K562 (cell line): Measurements from ENCODE around the gene FMN1. TPM values are rescaled to one million over a fixed set of nuclear protein-coding genes. Genes with fewer than 3 reads are reported as not detected.

Source experiments
- ATAC-seq: fragments of 200-7000 bp; cut with Tn5 transposase; 3 replicates; pipeline ENCODE4 v1.9.1; 2020; ENCODE audit warnings: moderate library complexity
- BruUV-seq: library from RNA; stranded (reverse); fragments of 400-500 nt; replicated peaks from 2 replicates; lab custom pipeline; 2021; lab: Mats Ljungman, UMichigan
- CTCF ChIA-PET: fragments of 300-600 bp; formaldehyde crosslinking; extraction: SDS; loops from one replicate; lab custom pipeline; 2021; ENCODE audit warnings: low intra/inter-chr PET ratio; lab: Yijun Ruan, JAX
- POLR2A ChIA-PET: fragments of 300-600, 350-650 bp; sonication (Branson Sonifier 250); formaldehyde crosslinking; extraction: SDS; loops from one replicate; lab custom pipeline; 2021; ENCODE audit warnings: antibody characterized with exemption, inconsistent platforms; lab: Yijun Ruan, JAX
- DNase-seq, 4 experiments: peaks; one replicate each; pipeline versions ENCODE4 v3.0.0 to v3.0.0-alpha.2; 2011 to 2018; ENCODE audit warnings: low spot score in 3 of 4, mixed read lengths in 3 of 4; ENCODE audit errors: extremely low read depth in 1 of 4
- FAIRE-seq: peaks from 2 replicates; lab custom pipeline; 2011; peaks lifted over from hg19 to GRCh38; lab: Jason Lieb, UNC
- H2AFZ ChIP-seq: 2 replicates; pipeline ENCODE4 v1.6.0; 2011; ENCODE audit warnings: low read depth, low read length, control low read depth, inconsistent platforms
- H3K27ac ChIP-seq: fragments of 200-600 bp; 3 replicates; pipeline ENCODE4 v1.8.0; 2011; ENCODE audit warnings: low read depth, mild to moderate bottlenecking, control low read depth, inconsistent platforms, low read length, moderate library complexity, mixed read lengths; ENCODE audit errors: extremely low read depth
- H3K27me3 ChIP-seq, 2 experiments: fragments of 300-600 bp in 1 of 2; 2 replicates in 1 of 2; 3 replicates in 1 of 2; pipeline versions ENCODE4 v1.6.0 to v1.8.0; 2011; ENCODE audit warnings: inconsistent platforms in 2 of 2, low read length in 2 of 2, mild to moderate bottlenecking in 1 of 2, mixed read lengths in 1 of 2, moderate library complexity in 1 of 2; ENCODE audit not compliant: control insufficient read depth in 2 of 2, insufficient read depth in 2 of 2
- H3K36me3 ChIP-seq: fragments of 300-600 bp; 3 replicates; pipeline ENCODE4 v1.8.0; 2011; ENCODE audit warnings: mild to moderate bottlenecking, low read length, inconsistent platforms; ENCODE audit not compliant: control insufficient read depth, insufficient read depth
- H3K4me1 ChIP-seq, 2 experiments: fragments of 200-600 bp in 1 of 2; replicated peaks in 1 of 2; 2 replicates in 1 of 2; 3 replicates in 1 of 2; pipeline versions ENCODE4 v1.5.1 to v1.8.0; 2011; ENCODE audit warnings: inconsistent platforms in 2 of 2, low read length in 2 of 2, mild to moderate bottlenecking in 1 of 2, mixed read lengths in 1 of 2, moderate library complexity in 1 of 2; ENCODE audit not compliant: control insufficient read depth in 2 of 2, insufficient read depth in 2 of 2
- H3K4me2 ChIP-seq: 2 replicates; pipeline ENCODE4 v1.6.1; 2011; ENCODE audit warnings: low read length, control low read depth, inconsistent platforms, mixed read lengths; ENCODE audit not compliant: insufficient read depth
- H3K4me3 ChIP-seq: fragments of 200-600 bp; sonication (generic), shearing (Covaris generic); 2 replicates; pipeline ENCODE4 v1.5.1; 2016; ENCODE audit warnings: control low read depth, inconsistent platforms
- H3K79me2 ChIP-seq: fragments of 200-600 bp; 3 replicates; pipeline ENCODE4 v1.8.0; 2011; ENCODE audit warnings: low read length, inconsistent platforms; ENCODE audit not compliant: control insufficient read depth, insufficient read depth
- H3K9ac ChIP-seq, 2 experiments: 2 replicates each; pipeline versions ENCODE4 v1.6.0 to v1.6.1; 2011; ENCODE audit warnings: low read depth in 2 of 2, low read length in 2 of 2, control low read depth in 1 of 2, inconsistent platforms in 1 of 2, mild to moderate bottlenecking in 1 of 2, mixed read lengths in 1 of 2; ENCODE audit not compliant: insufficient read depth in 1 of 2
- H3K9me1 ChIP-seq: one replicate; pipeline ENCODE4 v1.6.0; 2011; ENCODE audit warnings: inconsistent platforms, mild to moderate bottlenecking, low read length, moderate library complexity; ENCODE audit not compliant: control insufficient read depth, insufficient read depth
- H3K9me3 ChIP-seq: replicated peaks from 2 replicates; pipeline ENCODE4 v1.5.1; 2011; ENCODE audit warnings: low read depth, low read length, inconsistent platforms; ENCODE audit not compliant: control insufficient read depth, insufficient read depth
- H4K20me1 ChIP-seq: replicated peaks from 2 replicates; pipeline ENCODE4 v1.6.1; 2011; ENCODE audit warnings: low read length, inconsistent platforms, mixed read lengths; ENCODE audit not compliant: control insufficient read depth, insufficient read depth
- CC2D1A ChIP-seq: fragments of 450-650 bp; IDR thresholded peaks from 2 replicates; pipeline ENCODE4 v1.6.1; 2017; ENCODE audit warnings: mild to moderate bottlenecking
- CHD2 ChIP-seq: IDR thresholded peaks from 2 replicates; pipeline ENCODE4 v1.6.1; 2011; ENCODE audit warnings: low read depth, low read length
- XRCC5 ChIP-seq: fragments of 200-400 bp; formaldehyde crosslinking; IDR thresholded peaks from 2 replicates; pipeline ENCODE4 v1.6.1; 2017; ENCODE audit warnings: low read depth, mild to moderate bottlenecking, low read length
- ZNF655 ChIP-seq: fragments of 250-450 bp; sonication (Bioruptor Pico); IDR thresholded peaks from 2 replicates; pipeline ENCODE4 v1.5.0; 2021
- ZNF785 ChIP-seq: fragments of 250-450 bp; sonication (Bioruptor Pico); IDR thresholded peaks from 2 replicates; pipeline ENCODE4 v1.4.0; 2020; ENCODE audit warnings: mild to moderate bottlenecking
- WGBS: fragments of 100-300 bp; shearing (Covaris generic); methylation state at CpG from one replicate; pipeline ENCODE4 v1.1.6; 2016; ENCODE audit warnings: low coverage, mixed read lengths; ENCODE audit not compliant: insufficient coverage; ENCODE audit errors: missing lambda C conversion rate; 5-methylcytosine and 5-hydroxymethylcytosine counted together
- in situ Hi-C: fragments of 300-500 bp; cut with MboI; formaldehyde crosslinking; loops from 4 replicates; pipeline ENCODE4 v1.15.0; 2018; ENCODE audit warnings: inconsistent platforms, mixed read lengths
- intact Hi-C: fragments of 100-400 bp; cut with micrococcal nuclease; formaldehyde crosslinking; loops from 2 replicates; pipeline ENCODE4 v1.14.2; 2022
- polyA plus RNA-seq, 8 experiments: library from polyadenylated mRNA; depleted of rRNA in 4 of 8; stranded (reverse) in 5 of 8; unstranded in 3 of 8; fragments of >200 nt; fragmentation: Nextera tagmentation in 2 of 8; fragmentation: Illumina TruSeq in 1 of 8; extraction: Ambion mirVana in 2 of 8; extraction: Trizol in 1 of 8; gene quantifications; 2 replicates each; pipeline versions ENCODE4 v1.2.1 to v1.2.3, GENCODE V29; 2011 to 2014; ENCODE audit warnings: inconsistent platforms in 1 of 8, missing spikeins in 1 of 8
- total RNA-seq, 7 experiments: library from RNA; depleted of rRNA in 6 of 7; stranded (reverse); fragments of >200 nt in 6 of 7; fragmentation: Illumina TruSeq in 2 of 7; extraction: Trizol in 2 of 7; gene quantifications; 2 replicates each; pipeline versions ENCODE4 v1.2.1 to v1.2.3, GENCODE V29; 2011 to 2021; ENCODE audit warnings: low replicate concordance in 1 of 7

Gene FMN1
- total and polyA plus RNA-seq, 9 of the 15 experiments (the other 6 are each of a cell fraction or from before 2014, with no cell fraction given) = 0.03 to 0.07 (median 0.04) TPM; not detected in 6

DNA sequence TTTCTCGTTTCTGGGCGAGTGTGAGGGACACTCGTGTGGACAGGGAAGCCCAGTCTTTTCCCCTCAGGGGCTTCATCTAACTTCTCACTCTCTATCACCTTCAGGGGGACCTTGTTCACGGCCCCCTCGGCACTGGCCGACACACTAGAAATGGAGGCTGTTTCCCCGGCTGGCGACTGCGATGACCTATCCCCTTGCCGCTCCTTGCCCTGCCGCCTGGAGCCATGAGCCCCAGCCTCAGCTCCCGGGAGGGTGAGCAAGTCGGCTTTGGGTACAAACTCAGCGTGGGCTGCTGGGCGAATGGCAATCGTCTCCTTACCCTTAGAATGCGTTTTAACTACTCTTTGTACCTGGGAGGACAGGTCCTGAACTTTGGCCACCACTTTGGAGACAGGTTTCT lies 41.0 kb downstream of the FMN1 start:
- BruUV-seq = no TSS peak
- CTCF ChIA-PET = no interaction called here

More for the DNA sequence above, 41.0 kb downstream of the FMN1 start:
- Histone ChIP-seq H3K27ac (no peak overlapping the region), H3K4me1 (no peaks in the 10 kb centered on the region), H3K9me3 (no peaks in the 10 kb centered on the region), H3K4me3 (no peak overlapping the region), H2AFZ (no peak overlapping the region), H3K9me1 (peaks cover 2% of the 10 kb centered on the region), H3K4me2 (no peak overlapping the region), H3K27me3 (peaks cover 4 to 17% of the 10 kb centered on the region in 2 experiments; a peak in 3 of 5 replicates), H3K36me3 (no peaks in the 10 kb centered on the region), H4K20me1 (no peaks in the 10 kb centered on the region), H3K79me2 (no peaks in the 10 kb centered on the region), H3K9ac (no peak overlapping the region; a peak in 1 of 4 replicates)
- intact Hi-C loops (no loop called here), in situ Hi-C loops (no loop called here)
- no peak for TF ChIP-seq XRCC5
- TF ChIP-seq ZNF785 (CRISPR knock-in tag) = no peak
- no peak for TF ChIP-seq CC2D1A
- TF ChIP-seq ZNF655 (CRISPR knock-in tag) = no peak
- TF ChIP-seq CHD2 = no peak
- no peak for ATAC-seq
- WGBS = 2% methylated on average over 17 of the region's 17 CpGs
- DNase-seq = no peak
- FAIRE-seq = no peak
- POLR2A ChIA-PET = no interaction called here
